GM15510 (cell line): Measurements from ENCODE around the gene RAB12.

Source experiments
- POLR2A ChIP-seq: IDR thresholded peaks from 3 replicates; pipeline ENCODE4 v1.6.1; 2011; ENCODE audit warnings: borderline replicate concordance; ENCODE audit not compliant: insufficient read length; ENCODE audit errors: extremely low read depth

The RAB12 gene

GRCh38 chr18:8685141-8685913, 76.1 kb downstream of the RAB12 start:
- no peak for TF ChIP-seq POLR2A

GRCh38 chr18:8685914-8686216, 76.6 kb downstream of the RAB12 start:
- no peak for TF ChIP-seq POLR2A

DNA sequence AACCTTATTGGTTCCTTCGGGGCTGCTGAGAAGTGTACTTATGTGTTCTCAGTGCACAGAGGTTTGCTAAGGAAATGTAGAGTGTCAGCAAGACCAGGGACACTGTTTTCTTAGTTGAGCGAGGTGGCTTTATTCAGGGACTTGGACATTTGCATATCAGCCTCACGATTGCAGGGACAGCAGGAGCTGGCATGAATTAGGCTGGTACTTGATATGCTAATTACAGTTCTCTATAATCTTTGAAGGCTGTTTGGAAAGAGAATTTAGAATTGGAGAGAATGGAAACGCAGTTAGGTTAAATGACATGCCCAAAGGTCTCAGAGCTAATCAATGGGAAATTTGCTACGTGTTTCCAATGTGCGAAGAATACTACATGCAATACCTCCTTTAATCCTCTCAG, 77.4 kb downstream of the RAB12 start:
- TF ChIP-seq POLR2A, result no peak

DNA sequence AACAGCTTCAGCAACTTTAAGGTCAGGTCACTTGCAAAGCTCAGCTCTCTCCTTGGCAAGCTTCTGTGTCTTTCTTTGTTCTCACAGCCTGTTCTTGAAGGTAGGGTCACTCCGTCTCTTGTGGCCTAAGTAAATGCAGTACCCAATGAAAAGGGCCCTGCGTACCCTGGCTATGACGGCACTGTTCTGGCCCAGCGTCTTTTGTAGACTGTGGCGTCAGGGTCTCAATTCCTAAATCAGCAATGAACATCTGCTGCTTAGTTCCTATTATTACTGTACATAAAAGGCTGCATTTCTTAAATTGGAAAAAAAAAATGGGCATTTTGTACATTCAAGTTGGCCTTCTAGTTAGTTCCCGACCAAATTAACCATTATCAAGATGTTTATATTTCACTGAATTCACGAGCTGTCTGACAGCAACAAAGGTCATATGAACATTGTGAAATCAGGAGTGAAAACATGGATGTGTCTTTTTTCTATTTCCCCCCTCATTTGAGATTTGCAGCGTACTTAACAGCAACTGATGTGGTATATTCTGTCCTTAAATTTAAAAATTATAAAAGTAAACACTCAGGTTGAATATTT, 79.1 kb downstream of the RAB12 start:
- TF ChIP-seq POLR2A, result no peak

GRCh38 chr18:8688816-8689215, 79.6 kb downstream of the RAB12 start:
- TF ChIP-seq POLR2A, result no peak
